Measurements from ENCODE around the gene TMEM150B. TPM values are rescaled to one million over a fixed set of nuclear protein-coding genes. Genes with fewer than 3 reads are reported as not detected.

TMEM150B gene
- total and polyA plus RNA-seq, 7 experiments from 2014 or later: 0.44 to 10.3 (median 0.71) TPM; not detected in 3

DNA sequence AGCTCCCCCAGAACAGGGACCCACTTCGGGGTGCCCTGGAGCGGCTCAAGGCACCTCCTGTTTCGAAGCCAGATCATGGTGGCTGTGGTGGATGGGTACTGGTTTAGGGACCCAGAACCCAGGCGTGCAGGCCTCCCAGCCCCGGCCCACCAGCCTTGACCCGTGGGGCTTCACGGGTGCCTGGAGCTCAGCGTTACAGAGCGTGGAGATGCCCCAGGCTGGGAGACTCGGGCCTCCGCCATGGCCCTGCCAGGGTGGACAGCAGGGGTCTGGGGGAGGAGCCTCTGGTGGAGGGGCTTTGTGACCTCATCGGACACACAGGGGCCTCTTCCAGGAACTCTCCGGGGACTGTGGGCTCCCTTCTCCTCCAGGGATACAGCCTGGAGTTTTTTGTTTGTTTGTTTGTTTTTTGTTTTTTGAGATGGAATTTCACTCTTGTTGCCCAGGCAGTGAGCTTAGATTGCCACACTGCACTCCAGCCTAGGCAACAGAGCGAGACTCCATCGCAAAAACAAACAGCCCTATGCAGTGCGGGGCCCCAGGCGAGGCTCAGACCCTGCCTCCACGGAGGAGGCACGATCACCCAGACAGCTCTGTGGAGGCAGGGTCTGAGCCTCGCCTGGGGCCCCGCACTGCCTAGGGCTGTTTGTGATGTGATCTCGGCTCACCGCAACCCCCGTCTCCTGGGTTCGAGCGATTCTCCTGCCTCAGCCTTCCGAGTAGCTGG lies 38.0 kb upstream of the TMEM150B start, which contains the start of gene GARIN5B:
Gene GARIN5B, minus strand, starts transcription at position 271 of the 727 bp plus-strand sequence. Its CDS starts 194 bp downstream, at position 77.
- Mint-ChIP-seq H3K4me3 (no peak within 1 kb of the TSS), H3K36me3 (no peaks in the 10 kb centered on the region), H3K4me1 (peaks cover 0 to 2% (median 0%) of the 10 kb centered on the region in 7 donors), H3K27ac (no peak within 1 kb of the TSS), H3K9me3 (no peaks in the 10 kb centered on the region), H3K27me3 (peaks cover 0 to 14% (median 4%) of the 10 kb centered on the region in 5 donors)
- Histone ChIP-seq H3K27ac (ENCODE audit: low read depth, low read length) (no peak within 1 kb of the TSS), H3K27me3 (ENCODE audit: control insufficient read depth in 2 of 2, insufficient read depth in 2 of 2, low read length in 2 of 2) (no peaks in the 10 kb centered on the region), H3K4me3 (ENCODE audit: low read length) (no peak within 1 kb of the TSS), H3K9me3 (ENCODE audit: control insufficient read depth in 2 of 3, low read length in 3 of 3) (no peaks in the 10 kb centered on the region), H3K4me1 (ENCODE audit: control insufficient read depth in 2 of 2, insufficient read depth in 2 of 2, low read length in 2 of 2) (no peaks in the 10 kb centered on the region), H3K36me3 (ENCODE audit: control insufficient read depth in 2 of 3, insufficient read depth in 3 of 3, low read length in 3 of 3) (no peaks in the 10 kb centered on the region)
- intact Hi-C loops (cut with micrococcal nuclease): no loop called here
- no peak for DNase-seq
- ATAC-seq: no peak
- CTCF ChIA-PET: no interaction called here
- POLR2A ChIA-PET: no interaction called here

DNA sequence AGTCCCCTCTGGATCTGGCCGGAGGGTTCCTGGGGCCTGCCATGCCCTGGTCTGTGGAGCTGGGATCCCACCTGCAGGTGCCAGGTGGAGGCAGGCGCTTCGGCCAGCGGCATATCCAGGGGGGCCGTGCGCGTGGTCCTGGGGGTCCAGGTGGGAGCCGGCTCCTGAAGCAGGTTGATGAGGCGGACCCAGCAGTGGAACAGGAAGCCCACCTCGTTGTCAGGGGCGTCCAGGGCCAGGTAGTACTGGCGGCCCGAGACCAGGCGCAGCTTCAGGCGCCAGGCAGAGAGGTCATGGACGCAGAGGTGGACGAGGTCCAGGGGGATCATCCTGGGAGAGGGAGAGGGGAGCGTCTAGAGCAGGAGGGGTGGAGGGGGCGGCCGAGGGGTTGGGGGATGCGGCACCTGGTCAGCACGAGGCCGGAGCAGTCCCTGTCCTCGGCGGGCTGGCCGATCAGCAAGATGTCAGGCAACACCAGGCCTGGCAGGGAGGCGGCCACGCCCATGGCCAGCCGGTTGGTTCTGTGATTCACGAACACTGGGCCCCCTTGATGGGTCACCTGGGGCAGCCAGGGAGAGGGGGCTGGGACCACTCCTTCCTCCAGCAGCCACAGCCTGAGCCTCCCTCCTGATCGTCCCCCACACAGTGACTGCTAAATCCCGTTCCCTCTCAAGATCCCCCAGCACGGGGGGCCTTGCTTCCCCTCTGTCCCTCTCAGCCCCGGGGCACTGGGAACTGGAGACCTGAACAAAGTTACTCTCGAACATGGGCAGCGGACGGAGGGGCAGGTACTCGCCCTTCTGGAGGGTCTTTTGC lies 37.2 kb upstream of the TMEM150B start:
- Histone ChIP-seq H3K36me3 (ENCODE audit: control insufficient read depth in 2 of 3, insufficient read depth in 3 of 3, low read length in 3 of 3) (no peaks in the 10 kb centered on the region), H3K9me3 (ENCODE audit: control insufficient read depth in 2 of 3, low read length in 3 of 3) (no peaks in the 10 kb centered on the region), H3K27ac (ENCODE audit: low read depth, low read length) (no peak overlapping the region), H3K27me3 (ENCODE audit: control insufficient read depth in 2 of 2, insufficient read depth in 2 of 2, low read length in 2 of 2) (no peaks in the 10 kb centered on the region), H3K4me1 (ENCODE audit: control insufficient read depth in 2 of 2, insufficient read depth in 2 of 2, low read length in 2 of 2) (no peaks in the 10 kb centered on the region), H3K4me3 (ENCODE audit: low read length) (no peak overlapping the region)
- intact Hi-C loops (cut with micrococcal nuclease): no loop called here
- DNase-seq (no peak), ATAC-seq (no peak)
- ChIA-PET CTCF (no interaction called here), POLR2A (no interaction called here)
- no peak overlapping the region for H3K27ac Mint-ChIP-seq
- no peaks in the 10 kb centered on the region for H3K36me3 Mint-ChIP-seq
- no peak overlapping the region for H3K4me3 Mint-ChIP-seq
- peaks cover 0 to 2% (median 0%) of the 10 kb centered on the region in 7 donors for H3K4me1 Mint-ChIP-seq
- H3K9me3 Mint-ChIP-seq: no peaks in the 10 kb centered on the region
- peaks cover 0 to 9% (median 3%) of the 10 kb centered on the region in 5 donors for H3K27me3 Mint-ChIP-seq

DNA sequence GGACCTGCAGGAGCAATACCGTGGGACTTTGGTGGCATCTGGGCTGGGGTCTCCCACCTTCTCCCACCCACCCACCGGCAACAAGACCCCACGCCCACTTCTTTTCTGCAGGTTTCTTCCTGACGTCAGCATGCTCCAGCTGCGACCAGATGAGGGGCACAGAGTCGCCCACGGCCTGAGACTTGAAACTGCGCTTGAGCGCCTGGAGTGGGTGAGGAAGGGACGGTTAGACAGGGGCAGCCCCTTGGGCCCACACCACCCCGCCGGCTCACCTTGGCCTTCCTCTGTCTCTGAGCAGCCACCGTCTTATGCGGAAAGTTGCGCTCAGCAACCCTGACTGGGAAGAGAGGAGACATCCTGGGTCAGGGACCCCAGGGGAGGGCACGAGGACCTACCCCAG lies 35.8 kb upstream of the TMEM150B start:
- ChIA-PET POLR2A (no interaction called here), CTCF (interaction anchor here (0.5 kb wide), 1 partner anchor 22 kb away, joined by 5 read pairs; no protein-coding TSS in a partner anchor)
- Mint-ChIP-seq H3K36me3 (no peaks in the 10 kb centered on the region), H3K27me3 (peaks cover 0 to 20% (median 7%) of the 10 kb centered on the region in 5 donors), H3K9me3 (no peaks in the 10 kb centered on the region), H3K4me3 (no peak overlapping the region), H3K27ac (no peak overlapping the region), H3K4me1 (peaks cover 0 to 2% (median 0%) of the 10 kb centered on the region in 7 donors)
- ATAC-seq (no peak), DNase-seq (no peak)
- Histone ChIP-seq H3K27me3 (ENCODE audit: control insufficient read depth in 2 of 2, insufficient read depth in 2 of 2, low read length in 2 of 2) (no peaks in the 10 kb centered on the region), H3K9me3 (ENCODE audit: control insufficient read depth in 2 of 3, low read length in 3 of 3) (no peaks in the 10 kb centered on the region), H3K4me3 (ENCODE audit: low read length) (no peak overlapping the region), H3K4me1 (ENCODE audit: control insufficient read depth in 2 of 2, insufficient read depth in 2 of 2, low read length in 2 of 2) (no peaks in the 10 kb centered on the region), H3K36me3 (ENCODE audit: control insufficient read depth in 2 of 3, insufficient read depth in 3 of 3, low read length in 3 of 3) (no peaks in the 10 kb centered on the region), H3K27ac (ENCODE audit: low read depth, low read length) (no peak overlapping the region)
- intact Hi-C loops (cut with micrococcal nuclease): no loop called here

DNA sequence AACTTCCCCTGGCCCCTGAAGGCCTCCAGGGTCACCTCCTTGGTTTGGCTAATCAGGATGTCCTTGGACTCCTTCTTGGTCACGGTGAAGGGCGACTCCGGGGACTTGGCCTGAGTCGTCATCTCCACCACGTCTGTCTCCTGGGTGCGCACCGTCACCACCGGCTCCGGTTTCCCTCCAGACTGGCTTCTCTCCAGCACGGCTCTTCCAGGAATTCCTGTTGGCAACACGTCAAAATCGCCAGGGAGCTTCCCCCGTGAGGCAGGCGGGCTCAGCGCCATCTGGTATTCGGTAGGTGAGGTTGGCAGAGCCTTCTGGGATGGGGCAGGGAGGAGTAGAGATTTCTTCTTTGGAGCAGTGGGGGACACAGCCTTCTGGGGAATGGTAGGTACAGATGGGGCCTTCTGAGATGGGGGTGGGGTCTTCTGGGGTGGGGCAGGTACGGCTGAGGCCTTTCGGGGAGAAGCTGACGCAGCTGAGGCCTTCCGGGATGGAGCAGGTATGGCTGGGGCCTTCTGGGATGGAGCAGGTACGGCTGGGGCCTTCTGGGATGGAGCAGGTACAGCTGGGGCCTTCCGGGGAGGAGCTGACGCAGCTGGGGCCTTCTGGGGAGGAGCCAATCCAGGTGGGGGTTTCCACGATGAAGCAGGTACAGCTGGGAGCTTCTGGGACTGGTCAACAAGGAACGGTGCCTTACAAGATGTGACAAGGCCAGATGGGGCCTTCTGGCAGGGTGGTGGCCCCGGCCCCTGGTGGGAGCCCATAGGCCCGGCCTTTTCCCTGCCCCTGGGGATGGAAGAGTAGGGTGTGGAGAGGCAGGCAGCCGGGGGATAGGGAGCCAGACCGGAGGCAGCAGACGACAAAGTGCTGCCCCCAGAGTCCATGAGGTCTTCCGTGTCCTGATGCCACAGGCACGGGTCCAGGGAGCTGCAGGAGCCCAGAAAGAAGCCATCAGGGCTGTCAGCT lies 34.1 kb upstream of the TMEM150B start:
- Mint-ChIP-seq H3K9me3 (no peaks in the 10 kb centered on the region), H3K4me3 (no peak overlapping the region)
- no peak for ATAC-seq

DNA sequence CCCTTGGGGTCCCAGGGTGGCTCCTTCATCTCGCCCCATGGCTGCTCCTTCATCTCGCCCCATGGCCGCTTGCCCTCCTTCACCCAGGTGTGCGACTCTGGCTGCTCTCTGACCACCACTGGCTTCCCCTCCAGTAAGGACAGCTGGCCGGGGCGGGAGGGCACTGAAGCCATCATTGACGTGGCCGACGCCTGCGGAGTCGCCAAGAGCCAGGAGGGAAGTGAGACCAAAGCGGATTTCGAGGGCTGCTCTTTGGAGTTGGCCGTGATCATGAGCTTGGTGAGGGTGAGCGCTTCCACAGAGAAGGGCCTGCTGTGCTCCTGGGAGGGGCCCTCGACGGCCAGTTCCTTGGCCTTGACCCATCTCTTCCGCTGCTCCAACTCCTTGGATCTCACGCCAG lies 33.4 kb upstream of the TMEM150B start:
- peaks cover 0 to 29% (median 12%) of the 10 kb centered on the region in 5 donors for H3K27me3 Mint-ChIP-seq
- no peak for DNase-seq
- H3K27ac Mint-ChIP-seq: no peak overlapping the region
- no peak for ATAC-seq
- H3K4me3 ChIP-seq (ENCODE audit: low read length): no peak overlapping the region
- peaks cover 0 to 9% (median 5%) of the 10 kb centered on the region in 7 donors for H3K4me1 Mint-ChIP-seq
- no peaks in the 10 kb centered on the region for H3K36me3 ChIP-seq (ENCODE audit: control insufficient read depth in 2 of 3, insufficient read depth in 3 of 3, low read length in 3 of 3)
- intact Hi-C loops (cut with micrococcal nuclease): no loop called here
- ChIA-PET POLR2A (no interaction called here), CTCF (interaction anchor here (1.2 kb wide), 1 partner anchor 40 kb away, joined by 4 read pairs; no protein-coding TSS in a partner anchor)
- H3K4me1 ChIP-seq (ENCODE audit: control insufficient read depth in 2 of 2, insufficient read depth in 2 of 2, low read length in 2 of 2): peaks cover 1 to 3% of the 10 kb centered on the region in 2 donors
- no peaks in the 10 kb centered on the region for H3K36me3 Mint-ChIP-seq
- no peak overlapping the region for H3K4me3 Mint-ChIP-seq
- H3K27ac ChIP-seq (ENCODE audit: low read depth, low read length): no peak overlapping the region
- H3K27me3 ChIP-seq (ENCODE audit: control insufficient read depth in 2 of 2, insufficient read depth in 2 of 2, low read length in 2 of 2): no peaks in the 10 kb centered on the region
- no peaks in the 10 kb centered on the region for H3K9me3 Mint-ChIP-seq
- no peaks in the 10 kb centered on the region for H3K9me3 ChIP-seq (ENCODE audit: control insufficient read depth in 2 of 3, low read length in 3 of 3)

More for the DNA sequence above, 34.1 kb upstream of the TMEM150B start:
- H3K27me3 Mint-ChIP-seq: peaks cover 0 to 25% (median 12%) of the 10 kb centered on the region in 5 donors
- ChIA-PET CTCF (interaction anchor here (1.2 kb wide), 1 partner anchor 40 kb away, joined by 4 read pairs; no protein-coding TSS in a partner anchor), POLR2A (no interaction called here)
- DNase-seq: no peak
- Histone ChIP-seq H3K4me3 (ENCODE audit: low read length) (no peak overlapping the region), H3K27ac (ENCODE audit: low read depth, low read length) (no peak overlapping the region), H3K36me3 (ENCODE audit: control insufficient read depth in 2 of 3, insufficient read depth in 3 of 3, low read length in 3 of 3) (no peaks in the 10 kb centered on the region), H3K4me1 (ENCODE audit: control insufficient read depth in 2 of 2, insufficient read depth in 2 of 2, low read length in 2 of 2) (no peaks in the 10 kb centered on the region), H3K9me3 (ENCODE audit: control insufficient read depth in 2 of 3, low read length in 3 of 3) (no peaks in the 10 kb centered on the region), H3K27me3 (ENCODE audit: control insufficient read depth in 2 of 2, insufficient read depth in 2 of 2, low read length in 2 of 2) (no peaks in the 10 kb centered on the region)
- H3K27ac Mint-ChIP-seq: no peak overlapping the region
- no peaks in the 10 kb centered on the region for H3K36me3 Mint-ChIP-seq
- H3K4me1 Mint-ChIP-seq: peaks cover 0 to 5% (median under 1%) of the 10 kb centered on the region in 7 donors
- intact Hi-C loops (cut with micrococcal nuclease): no loop called here

DNA sequence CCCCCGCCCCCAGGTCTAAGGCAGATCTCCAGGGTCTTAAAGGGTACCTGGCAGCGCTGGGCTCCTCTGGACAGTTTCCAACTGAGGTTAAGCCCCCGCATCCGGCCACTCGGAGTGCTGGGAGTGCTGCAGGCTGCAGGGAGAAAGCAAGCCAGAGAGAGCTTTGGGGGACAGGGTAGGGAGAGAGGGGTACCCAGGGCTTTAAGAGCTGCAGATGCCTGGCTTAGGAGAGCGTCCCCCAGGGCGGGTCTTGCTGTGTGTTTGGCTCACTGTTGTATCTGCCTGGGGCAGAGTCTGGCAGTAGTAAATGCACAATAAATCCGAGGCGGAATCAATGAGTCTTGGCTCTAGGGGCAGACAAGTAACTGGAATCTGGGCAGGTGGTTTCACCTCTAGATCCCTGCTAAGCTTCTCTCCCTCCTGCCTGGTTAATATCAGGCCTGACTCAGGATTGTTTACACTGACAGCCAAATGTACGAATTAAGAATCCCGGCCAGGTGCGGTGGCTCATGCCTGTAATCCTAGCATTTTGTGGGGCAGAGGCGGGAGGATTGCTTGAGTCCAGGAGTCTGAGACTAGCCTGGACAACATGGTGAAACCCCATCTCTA lies 30.2 kb upstream of the TMEM150B start:
- H3K9me3 Mint-ChIP-seq: peaks cover 0 to 2% (median 0%) of the 10 kb centered on the region in 11 donors
- H3K4me1 Mint-ChIP-seq: peaks cover 14 to 25% (median 17%) of the 10 kb centered on the region in 7 donors
- CTCF ChIA-PET: no interaction called here
- POLR2A ChIA-PET: interaction anchor here (0.6 kb wide), 1 partner anchor 96 kb away, joined by 3 read pairs; the partner anchor contains the start of gene PPP6R1
- H3K36me3 Mint-ChIP-seq: no peaks in the 10 kb centered on the region
- peaks cover 25 to 55% (median 30%) of the 10 kb centered on the region in 5 donors for H3K27me3 Mint-ChIP-seq
- Histone ChIP-seq H3K27me3 (ENCODE audit: control insufficient read depth in 2 of 2, insufficient read depth in 2 of 2, low read length in 2 of 2) (peaks cover 0 to 10% of the 10 kb centered on the region in 2 donors), H3K27ac (ENCODE audit: low read depth, low read length) (no peak overlapping the region), H3K4me1 (ENCODE audit: control insufficient read depth in 2 of 2, insufficient read depth in 2 of 2, low read length in 2 of 2) (peaks cover 7 to 10% of the 10 kb centered on the region in 2 donors), H3K4me3 (ENCODE audit: low read length) (no peak overlapping the region), H3K9me3 (ENCODE audit: control insufficient read depth in 2 of 3, low read length in 3 of 3) (no peaks in the 10 kb centered on the region), H3K36me3 (ENCODE audit: control insufficient read depth in 2 of 3, insufficient read depth in 3 of 3, low read length in 3 of 3) (no peaks in the 10 kb centered on the region)
- DNase-seq (no peak), ATAC-seq (no peak)
- peak overlapping the region in 6 of 10 donors; percentile 26 to 86 (median 39) for H3K4me3 Mint-ChIP-seq
- H3K27ac Mint-ChIP-seq: peak overlapping the region in 1 of 9 donors; percentile 14
- intact Hi-C loops (cut with micrococcal nuclease): no loop called here

All from naive thymus-derived CD4-positive, alpha-beta T cell (primary cell).